ENCODE data around the gene HSPG2. TPM values are rescaled to one million over a fixed set of nuclear protein-coding genes. Genes with fewer than 3 reads are reported as not detected.

Gene HSPG2
- total and polyA plus RNA-seq, 10 of the 15 experiments (the other 5 are each of a cell fraction or from before 2014, with no cell fraction given) = 0.30 to 3.4 (median 0.73) TPM; not detected in 2

DNA sequence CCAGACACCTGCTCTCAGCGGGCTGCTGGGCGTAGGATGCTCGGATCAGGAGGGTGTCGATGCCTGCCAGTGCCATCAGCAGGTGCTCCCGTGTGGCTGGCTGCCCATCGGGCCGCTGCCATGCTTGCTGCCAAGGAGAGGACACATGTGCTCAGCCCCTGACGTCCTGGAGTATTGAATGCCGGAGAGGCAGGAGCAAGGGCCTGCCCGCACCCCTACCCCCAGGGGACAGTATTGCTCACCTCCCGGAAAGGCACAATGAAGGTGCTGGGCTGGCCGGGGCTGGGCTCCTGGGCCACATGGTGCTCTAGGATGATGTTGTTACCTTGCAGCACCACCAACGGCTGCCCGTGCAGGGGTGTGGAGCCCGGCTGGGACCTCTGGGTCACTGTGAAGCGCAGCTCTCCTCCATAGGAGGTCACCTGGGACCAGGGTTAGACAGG, 61.5 kb downstream of the HSPG2 start:
- BruUV-seq (replicated peaks) = no TSS peak
- TF ChIP-seq PAX5 (IDR thresholded peaks at IDR 0.05; ENCODE audit: borderline replicate concordance, low read depth, low read length) (no peak), SIX5 (IDR thresholded peaks at IDR 0.05; ENCODE audit: low read depth, low read length, severe bottlenecking) (no peak), IKZF2 (IDR thresholded peaks at IDR 0.05) (no peak), ATF7 (IDR thresholded peaks at IDR 0.05; ENCODE audit: low read depth) (no peak), SPI1 (IDR thresholded peaks at IDR 0.05; ENCODE audit: borderline replicate concordance, insufficient read depth, low read depth, low read length) (no peak), IKZF1 (conservative IDR thresholded peaks at IDR 0.05) (no peak), CBX5 (IDR thresholded peaks at IDR 0.05; ENCODE audit: low read depth) (no peak), KAT2A (conservative IDR thresholded peaks at IDR 0.05; ENCODE audit: control insufficient read depth, low read depth, low read length) (no peak), JUND (IDR thresholded peaks at IDR 0.05; ENCODE audit: low read depth, low read length) (no peak), YY1 (IDR thresholded peaks at IDR 0.05; ENCODE audit: low read depth, low read length) (no peak), BMI1 (IDR thresholded peaks at IDR 0.05; ENCODE audit: borderline replicate concordance) (no peak), POLR2A (IDR thresholded peaks at IDR 0.05; ENCODE audit: low read depth, low read length) (no peak), RUNX3 (IDR thresholded peaks at IDR 0.05; ENCODE audit: low read length) (no peak), MXI1 (IDR thresholded peaks at IDR 0.05; ENCODE audit: low read depth, low read length) (no peak), CBX3 (IDR thresholded peaks at IDR 0.05; ENCODE audit: borderline replicate concordance, low read depth) (no peak), SUPT20H (IDR thresholded peaks at IDR 0.05; ENCODE audit: borderline replicate concordance, control insufficient read depth, low read depth, low read length) (no peak)
- TF ChIP-seq, protein P1, sequence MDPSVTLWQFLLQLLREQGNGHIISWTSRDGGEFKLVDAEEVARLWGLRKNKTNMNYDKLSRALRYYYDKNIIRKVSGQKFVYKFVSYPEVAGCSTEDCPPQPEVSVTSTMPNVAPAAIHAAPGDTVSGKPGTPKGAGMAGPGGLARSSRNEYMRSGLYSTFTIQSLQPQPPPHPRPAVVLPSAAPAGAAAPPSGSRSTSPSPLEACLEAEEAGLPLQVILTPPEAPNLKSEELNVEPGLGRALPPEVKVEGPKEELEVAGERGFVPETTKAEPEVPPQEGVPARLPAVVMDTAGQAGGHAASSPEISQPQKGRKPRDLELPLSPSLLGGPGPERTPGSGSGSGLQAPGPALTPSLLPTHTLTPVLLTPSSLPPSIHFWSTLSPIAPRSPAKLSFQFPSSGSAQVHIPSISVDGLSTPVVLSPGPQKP (IDR thresholded peaks at IDR 0.05; ENCODE audit: low read depth, low read length) = no peak
- TF ChIP-seq, protein P2, sequence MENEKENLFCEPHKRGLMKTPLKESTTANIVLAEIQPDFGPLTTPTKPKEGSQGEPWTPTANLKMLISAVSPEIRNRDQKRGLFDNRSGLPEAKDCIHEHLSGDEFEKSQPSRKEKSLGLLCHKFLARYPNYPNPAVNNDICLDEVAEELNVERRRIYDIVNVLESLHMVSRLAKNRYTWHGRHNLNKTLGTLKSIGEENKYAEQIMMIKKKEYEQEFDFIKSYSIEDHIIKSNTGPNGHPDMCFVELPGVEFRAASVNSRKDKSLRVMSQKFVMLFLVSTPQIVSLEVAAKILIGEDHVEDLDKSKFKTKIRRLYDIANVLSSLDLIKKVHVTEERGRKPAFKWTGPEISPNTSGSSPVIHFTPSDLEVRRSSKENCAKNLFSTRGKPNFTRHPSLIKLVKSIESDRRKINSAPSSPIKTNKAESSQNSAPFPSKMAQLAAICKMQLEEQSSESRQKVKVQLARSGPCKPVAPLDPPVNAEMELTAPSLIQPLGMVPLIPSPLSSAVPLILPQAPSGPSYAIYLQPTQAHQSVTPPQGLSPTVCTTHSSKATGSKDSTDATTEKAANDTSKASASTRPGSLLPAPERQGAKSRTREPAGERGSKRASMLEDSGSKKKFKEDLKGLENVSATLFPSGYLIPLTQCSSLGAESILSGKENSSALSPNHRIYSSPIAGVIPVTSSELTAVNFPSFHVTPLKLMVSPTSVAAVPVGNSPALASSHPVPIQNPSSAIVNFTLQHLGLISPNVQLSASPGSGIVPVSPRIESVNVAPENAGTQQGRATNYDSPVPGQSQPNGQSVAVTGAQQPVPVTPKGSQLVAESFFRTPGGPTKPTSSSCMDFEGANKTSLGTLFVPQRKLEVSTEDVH (IDR thresholded peaks at IDR 0.05; ENCODE audit: low read depth, partially characterized antibody) = no peak
- TF ChIP-seq, protein P3, sequence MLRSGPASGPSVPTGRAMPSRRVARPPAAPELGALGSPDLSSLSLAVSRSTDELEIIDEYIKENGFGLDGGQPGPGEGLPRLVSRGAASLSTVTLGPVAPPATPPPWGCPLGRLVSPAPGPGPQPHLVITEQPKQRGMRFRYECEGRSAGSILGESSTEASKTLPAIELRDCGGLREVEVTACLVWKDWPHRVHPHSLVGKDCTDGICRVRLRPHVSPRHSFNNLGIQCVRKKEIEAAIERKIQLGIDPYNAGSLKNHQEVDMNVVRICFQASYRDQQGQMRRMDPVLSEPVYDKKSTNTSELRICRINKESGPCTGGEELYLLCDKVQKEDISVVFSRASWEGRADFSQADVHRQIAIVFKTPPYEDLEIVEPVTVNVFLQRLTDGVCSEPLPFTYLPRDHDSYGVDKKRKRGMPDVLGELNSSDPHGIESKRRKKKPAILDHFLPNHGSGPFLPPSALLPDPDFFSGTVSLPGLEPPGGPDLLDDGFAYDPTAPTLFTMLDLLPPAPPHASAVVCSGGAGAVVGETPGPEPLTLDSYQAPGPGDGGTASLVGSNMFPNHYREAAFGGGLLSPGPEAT (IDR thresholded peaks at IDR 0.05; ENCODE audit: low read depth) = no peak
- no peak overlapping the region for H3K4me2 ChIP-seq (ENCODE audit: control insufficient read depth, insufficient read depth)
- H3K27me3 ChIP-seq (replicated peaks in 1 of 2; ENCODE audit: control insufficient read depth in 2 of 2, insufficient read depth in 2 of 2, low read length in 1 of 2) = no peaks in the 10 kb centered on the region; a peak in 1 of 4 replicates
- no peaks in the 10 kb centered on the region for H3K36me3 ChIP-seq (ENCODE audit: control insufficient read depth in 2 of 2, insufficient read depth in 2 of 2, low read length in 1 of 2)
- no peak overlapping the region for H3K27ac ChIP-seq (ENCODE audit: control insufficient read depth, insufficient read depth)
- H3K4me1 ChIP-seq (ENCODE audit: control insufficient read depth, insufficient read depth, low read length) = peaks cover 2% of the 10 kb centered on the region; the same call in 1 of the 2 replicates
- 54% methylated on average over 16 of the region's 16 CpGs for WGBS (ENCODE audit: insufficient coverage, insufficient replicate concordance, low lambda C conversion rate, missing lambda C conversion rate)
- no peak for FAIRE-seq
- DNase-seq (ENCODE audit: low read depth, low spot score) = no peak
- in situ Hi-C loops (cut with MboI) = no loop called here
- SMC1A ChIA-PET (ENCODE audit: uncharacterized antibody, unreplicated experiment) = no interaction called here
- CTCF ChIA-PET = no interaction called here
- POLR2A ChIA-PET = no interaction called here
- H2AFZ ChIP-seq (ENCODE audit: control insufficient read depth, low read depth, low read length) = no peak overlapping the region
- H3K79me2 ChIP-seq (ENCODE audit: control insufficient read depth, insufficient read depth, low read length) = no peaks in the 10 kb centered on the region
- RAD21 ChIA-PET (ENCODE audit: unreplicated experiment) = no interaction called here
- H3K4me3 ChIP-seq = no peak overlapping the region
- no peaks in the 10 kb centered on the region for H4K20me1 ChIP-seq (ENCODE audit: control insufficient read depth, insufficient read depth)
- intact Hi-C loops (cut with micrococcal nuclease; ENCODE audit: unreplicated experiment) = no loop called here
- no peak; the same call in 2 of the 3 replicates for ATAC-seq
- H3K9ac ChIP-seq (ENCODE audit: control insufficient read depth, insufficient read depth, low read length) = no peak overlapping the region
- no peaks in the 10 kb centered on the region for H3K9me3 ChIP-seq (replicated peaks; ENCODE audit: control insufficient read depth, insufficient read depth, low read length)

Measured in GM12878 (cell line).